AG09319 (cell line): Measurements from ENCODE around the gene C1QTNF9B.

Experiments used
- DNase-seq: peaks from one replicate; pipeline ENCODE4 v3.0.0-alpha.2; 2010; ENCODE audit warnings: low read depth; ENCODE audit errors: extremely low read depth
- TF ChIP-seq, protein P1 (sequence below): IDR thresholded peaks from 2 replicates; pipeline ENCODE4 v1.5.1; 2011; ENCODE audit warnings: low read depth, mild to moderate bottlenecking, inconsistent platforms, low read length, moderate library complexity

The C1QTNF9B gene

DNA sequence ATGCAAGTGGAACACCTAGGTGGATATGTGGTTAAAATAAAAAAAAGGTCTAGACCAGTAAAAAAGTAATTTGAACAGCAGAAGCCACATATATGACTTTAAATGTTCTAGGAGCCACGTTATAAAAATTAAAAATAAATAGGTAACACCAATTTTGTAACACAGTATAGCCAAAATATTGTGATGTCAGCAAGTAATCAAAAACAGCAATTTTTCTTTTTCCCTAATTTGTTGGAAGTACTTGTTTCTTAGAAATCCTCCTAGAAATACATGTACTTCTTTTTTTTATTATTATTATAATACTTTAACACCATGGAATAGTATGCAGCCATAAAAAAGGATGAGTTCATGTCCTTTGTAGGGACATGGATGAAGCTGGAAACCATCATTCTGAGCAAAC lies 25.7 kb upstream of the C1QTNF9B start:
- DNase-seq: no peak
- TF ChIP-seq, protein P1, sequence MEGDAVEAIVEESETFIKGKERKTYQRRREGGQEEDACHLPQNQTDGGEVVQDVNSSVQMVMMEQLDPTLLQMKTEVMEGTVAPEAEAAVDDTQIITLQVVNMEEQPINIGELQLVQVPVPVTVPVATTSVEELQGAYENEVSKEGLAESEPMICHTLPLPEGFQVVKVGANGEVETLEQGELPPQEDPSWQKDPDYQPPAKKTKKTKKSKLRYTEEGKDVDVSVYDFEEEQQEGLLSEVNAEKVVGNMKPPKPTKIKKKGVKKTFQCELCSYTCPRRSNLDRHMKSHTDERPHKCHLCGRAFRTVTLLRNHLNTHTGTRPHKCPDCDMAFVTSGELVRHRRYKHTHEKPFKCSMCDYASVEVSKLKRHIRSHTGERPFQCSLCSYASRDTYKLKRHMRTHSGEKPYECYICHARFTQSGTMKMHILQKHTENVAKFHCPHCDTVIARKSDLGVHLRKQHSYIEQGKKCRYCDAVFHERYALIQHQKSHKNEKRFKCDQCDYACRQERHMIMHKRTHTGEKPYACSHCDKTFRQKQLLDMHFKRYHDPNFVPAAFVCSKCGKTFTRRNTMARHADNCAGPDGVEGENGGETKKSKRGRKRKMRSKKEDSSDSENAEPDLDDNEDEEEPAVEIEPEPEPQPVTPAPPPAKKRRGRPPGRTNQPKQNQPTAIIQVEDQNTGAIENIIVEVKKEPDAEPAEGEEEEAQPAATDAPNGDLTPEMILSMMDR: no peak

DNA sequence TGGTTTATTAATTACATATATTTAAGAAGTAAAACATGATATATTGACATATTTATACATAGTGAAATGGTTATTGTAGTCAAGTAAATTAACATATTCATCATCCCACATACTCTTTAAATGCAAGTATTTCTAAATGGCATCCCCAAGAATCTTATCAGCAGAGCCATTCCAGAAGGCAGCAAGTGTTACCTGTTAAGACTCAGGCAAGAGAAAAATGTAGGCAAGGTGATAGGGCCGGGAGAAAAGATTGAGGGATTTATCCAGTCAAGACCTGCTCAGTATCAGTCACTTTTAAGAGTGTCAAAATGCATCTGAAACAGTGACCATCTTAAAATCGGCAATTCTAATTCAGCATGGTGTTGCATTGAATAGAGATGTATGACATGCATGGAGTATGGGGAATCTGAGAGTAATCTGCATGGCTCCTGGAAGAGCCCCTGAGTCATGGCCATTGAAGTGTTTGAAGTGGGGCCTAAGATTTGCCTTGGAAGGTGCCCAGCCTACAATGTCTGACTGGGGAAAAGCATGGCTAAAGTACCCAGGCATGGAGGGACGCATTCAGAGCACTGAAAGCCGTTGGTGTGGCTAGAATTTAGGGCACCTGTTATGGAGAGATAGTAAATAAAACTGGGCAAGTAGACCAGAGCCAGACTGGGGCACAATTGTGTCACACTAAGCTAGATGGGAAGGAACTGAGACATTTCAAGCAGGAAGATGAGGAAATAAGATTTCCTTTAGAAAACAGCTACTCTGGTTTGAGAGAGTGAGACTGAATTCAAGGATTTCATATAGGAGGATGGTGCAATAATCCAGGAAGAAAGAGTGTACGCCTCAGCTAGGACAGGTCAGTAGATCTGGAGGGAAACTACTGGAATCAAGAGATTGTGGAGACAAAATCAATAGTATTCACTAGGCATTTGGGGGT lies 25.0 kb upstream of the C1QTNF9B start:
- DNase-seq: no peak
- TF ChIP-seq, protein P1: no peak

DNA sequence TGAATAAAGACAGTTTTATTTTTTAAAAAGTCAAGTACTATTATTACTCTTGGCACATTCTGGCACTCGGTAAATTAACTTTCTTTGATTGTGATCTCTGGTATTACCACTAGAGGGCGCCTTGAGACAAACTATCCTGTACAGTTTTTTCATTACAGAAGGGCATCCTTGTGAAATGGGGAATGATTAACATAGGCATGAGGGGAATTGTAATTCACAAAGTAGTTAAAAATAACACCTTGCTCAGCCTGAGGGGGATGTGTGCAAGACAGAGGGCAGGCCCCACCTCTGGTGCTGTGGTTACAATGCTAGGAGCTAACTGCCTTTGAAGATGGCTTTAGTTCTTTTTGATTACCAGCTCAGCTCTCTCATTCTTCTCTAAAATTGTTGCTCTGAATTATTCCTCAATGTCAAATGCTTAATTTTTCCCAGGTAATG lies 24.2 kb upstream of the C1QTNF9B start:
- DNase-seq: no peak
- TF ChIP-seq, protein P1: peak; percentile 62

DNA sequence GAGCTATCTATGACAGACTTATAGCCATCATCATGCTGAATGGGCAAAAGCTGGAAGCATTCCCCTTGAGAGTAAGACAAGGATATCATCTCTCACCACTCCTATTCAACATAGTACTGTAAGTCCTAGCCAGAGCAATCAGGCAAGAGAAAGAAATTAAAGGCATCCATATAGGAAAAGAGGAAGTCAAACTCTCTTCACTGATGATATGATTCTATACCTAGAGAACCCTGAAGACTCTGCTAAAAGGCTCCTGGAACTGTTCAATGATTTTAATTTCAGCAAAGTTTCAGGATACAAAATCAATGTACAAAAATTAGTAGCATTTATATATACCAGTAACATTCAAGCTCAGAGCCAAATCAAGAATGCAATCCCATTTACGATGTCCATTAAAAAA lies 21.7 kb upstream of the C1QTNF9B start:
- no peak for DNase-seq
- TF ChIP-seq, protein P1: no peak

DNA sequence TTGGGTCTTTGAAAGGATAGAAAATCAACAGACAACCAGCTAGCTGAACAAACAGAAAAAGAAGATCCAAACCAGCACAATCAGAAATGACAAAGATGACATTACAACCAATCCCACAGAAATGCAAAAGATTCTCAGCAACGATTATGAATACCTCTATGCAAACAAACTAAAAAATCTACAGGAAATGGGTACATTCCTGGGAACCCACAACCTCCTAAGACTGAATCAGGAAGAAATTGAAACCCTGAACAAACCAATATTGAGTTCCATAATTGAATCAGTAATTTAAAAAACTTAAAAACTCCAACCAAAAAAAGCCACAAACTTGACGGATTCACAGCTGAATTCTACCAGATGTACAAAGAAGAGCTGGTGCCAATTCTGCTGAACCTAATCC lies 20.9 kb upstream of the C1QTNF9B start:
- DNase-seq: no peak
- TF ChIP-seq, protein P1: no peak

DNA sequence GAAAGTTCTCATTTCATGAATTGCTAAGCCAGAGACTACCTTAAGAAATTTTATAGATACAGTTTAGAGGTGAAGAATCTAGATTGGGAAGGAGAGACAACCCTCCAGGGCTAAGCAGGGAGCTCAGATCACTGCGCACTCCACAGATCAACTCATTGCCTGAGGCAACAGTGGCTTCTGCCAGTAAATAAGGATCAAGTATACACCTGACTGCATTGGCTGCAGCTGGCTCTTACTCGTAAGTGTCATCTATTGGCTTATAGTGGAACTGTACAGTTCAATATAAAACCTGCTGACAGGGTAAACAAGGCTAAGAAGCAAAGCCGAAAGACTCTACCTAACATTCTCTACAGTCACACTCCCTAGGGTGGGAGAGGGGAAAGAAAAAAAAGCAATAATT lies 18.0 kb upstream of the C1QTNF9B start:
- no peak for DNase-seq
- TF ChIP-seq, protein P1: no peak

DNA sequence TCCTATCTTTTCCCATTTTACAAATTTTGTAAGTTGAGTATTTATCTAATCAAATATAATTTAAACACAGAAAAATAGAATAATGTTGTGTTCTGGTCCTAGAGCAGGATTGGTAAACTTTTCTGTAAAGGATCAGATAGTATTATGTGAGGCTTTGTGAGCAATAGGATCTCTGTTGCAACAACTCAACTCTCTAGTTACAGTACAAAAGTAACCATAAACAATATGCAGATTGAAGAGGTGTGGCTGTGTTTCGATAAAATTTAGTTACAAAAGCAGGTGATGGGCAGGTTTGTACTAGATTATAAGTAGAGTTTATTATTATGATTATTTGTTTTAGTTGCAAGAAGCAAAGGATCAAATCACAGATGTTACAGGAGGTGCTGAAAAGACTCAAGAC lies 15.2 kb upstream of the C1QTNF9B start:
- no peak for DNase-seq
- TF ChIP-seq, protein P1: no peak
